GM21381 (cell line): ENCODE results near the gene NCOR2.

Source experiments
- ATAC-seq: cut with Tn5 transposase; IDR thresholded peaks from one replicate; pipeline ENCODE4 v1.9.1; 2021; ENCODE audit warnings: mild to moderate bottlenecking, moderate library complexity; ENCODE audit not compliant: unreplicated experiment

The NCOR2 gene

DNA sequence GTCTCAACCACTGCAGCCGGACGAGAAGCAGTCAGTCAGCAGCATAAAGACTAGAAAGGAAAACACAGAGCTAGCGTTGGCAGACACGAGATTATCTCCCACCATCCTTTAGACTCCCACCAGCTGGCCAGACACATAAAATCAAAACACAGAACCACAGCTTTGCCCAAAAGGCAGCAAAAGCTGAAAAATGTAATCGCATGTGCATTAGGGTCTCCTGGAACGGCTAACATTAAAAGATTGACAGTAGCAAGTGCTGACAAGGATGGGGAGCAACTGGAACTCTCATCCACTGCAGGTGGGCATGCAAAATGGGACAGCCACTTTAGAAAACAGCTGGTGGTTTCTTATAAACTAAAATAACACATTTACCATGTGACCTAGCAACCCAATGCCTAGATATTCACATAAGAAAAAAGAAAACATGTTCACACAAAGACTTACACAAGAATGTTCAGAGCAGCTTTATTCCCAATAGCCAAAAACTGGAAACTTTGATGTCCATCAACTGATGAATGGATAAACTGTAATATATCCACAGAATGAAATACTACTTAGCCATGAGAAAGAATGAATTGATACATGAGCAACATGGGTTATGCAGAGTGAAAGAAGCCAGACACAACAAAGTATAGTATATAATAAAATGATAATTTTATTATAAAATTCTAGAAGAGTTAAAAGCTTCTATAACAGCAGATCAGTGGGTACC is 37.7 kb downstream of the NCOR2 start:
- no peak for ATAC-seq

DNA sequence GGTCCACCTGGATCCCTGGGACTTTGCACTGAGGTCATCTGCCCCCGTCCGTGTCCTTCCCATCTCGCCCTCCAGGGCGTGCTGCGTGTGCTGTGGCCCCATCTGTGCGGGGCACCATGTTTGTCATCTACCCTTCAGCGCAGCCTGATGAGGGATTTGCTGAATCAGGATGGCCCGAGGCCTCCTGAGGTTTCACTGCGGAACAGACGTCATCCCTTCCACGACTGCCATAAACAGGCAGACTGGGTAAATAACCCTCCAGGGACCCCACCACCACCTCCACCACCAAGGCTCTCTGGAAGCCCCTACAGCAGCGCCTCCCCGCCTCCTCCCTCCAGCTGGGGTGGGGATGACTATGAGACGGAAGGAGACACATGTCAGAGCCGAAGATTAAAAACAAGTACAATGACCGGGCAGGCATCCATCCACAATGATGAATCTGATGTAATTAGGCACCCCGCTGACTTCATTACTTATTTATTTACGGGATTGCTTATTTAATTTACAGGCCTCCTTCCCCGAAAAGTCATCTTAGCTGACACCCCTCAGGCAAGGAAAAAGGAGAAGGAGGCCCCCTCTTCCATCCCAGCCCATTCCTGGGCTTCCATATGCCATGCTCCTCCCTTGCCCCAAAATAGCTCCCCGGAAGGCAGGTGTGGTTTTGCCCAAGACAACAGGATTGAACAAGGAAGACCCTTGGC is 39.4 kb downstream of the NCOR2 start:
- no peak for ATAC-seq

GRCh38 chr12:124525927-124526692 is 41.3 kb downstream of the NCOR2 start:
- no peak for ATAC-seq

DNA sequence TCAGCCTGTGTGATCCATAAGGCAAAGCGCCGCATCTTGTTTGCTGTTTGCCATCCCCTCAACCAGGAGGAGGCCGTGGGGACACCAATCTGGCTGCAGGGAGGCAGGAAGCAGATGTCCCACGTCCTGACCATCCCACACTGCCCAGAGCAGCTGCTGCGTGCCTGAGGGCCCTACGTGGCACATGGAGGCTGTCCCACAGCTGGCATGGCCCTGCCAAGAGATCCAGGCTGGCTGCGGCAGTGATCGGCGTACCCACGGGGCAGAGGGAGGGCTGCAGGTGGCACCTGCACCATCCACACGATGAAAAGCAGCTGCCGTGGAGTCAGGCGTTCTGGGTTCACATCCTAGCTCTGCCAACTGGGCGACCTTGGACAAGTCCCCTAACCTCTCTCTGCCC is 42.0 kb downstream of the NCOR2 start:
- no peak for ATAC-seq

- ATAC-seq: no peak
These were observed 43.0 kb downstream of the NCOR2 start for GRCh38 chr12:124524231-124524925.

DNA sequence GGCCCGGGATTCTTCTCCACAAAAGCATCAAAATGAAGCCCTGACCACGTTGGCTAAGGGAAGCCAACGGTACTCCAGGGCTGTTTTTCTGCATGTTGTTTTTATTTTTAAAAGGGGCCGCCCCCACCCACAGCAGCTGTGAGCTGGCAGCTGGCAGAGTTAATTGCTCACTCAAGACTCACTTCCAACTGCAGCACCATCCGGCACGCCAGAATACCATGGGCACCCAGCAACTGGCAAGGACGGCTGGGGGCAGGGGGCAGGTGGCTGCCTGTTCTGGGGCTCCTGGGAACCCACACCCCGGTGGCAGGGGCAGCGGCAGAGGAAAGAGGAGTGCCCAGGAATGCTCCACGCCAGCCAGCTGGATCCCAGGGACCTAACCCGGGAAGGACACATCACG is 44.3 kb downstream of the NCOR2 start:
- no peak for ATAC-seq

- no peak for ATAC-seq
These were observed 46.5 kb downstream of the NCOR2 start for GRCh38 chr12:124520907-124521306.

DNA sequence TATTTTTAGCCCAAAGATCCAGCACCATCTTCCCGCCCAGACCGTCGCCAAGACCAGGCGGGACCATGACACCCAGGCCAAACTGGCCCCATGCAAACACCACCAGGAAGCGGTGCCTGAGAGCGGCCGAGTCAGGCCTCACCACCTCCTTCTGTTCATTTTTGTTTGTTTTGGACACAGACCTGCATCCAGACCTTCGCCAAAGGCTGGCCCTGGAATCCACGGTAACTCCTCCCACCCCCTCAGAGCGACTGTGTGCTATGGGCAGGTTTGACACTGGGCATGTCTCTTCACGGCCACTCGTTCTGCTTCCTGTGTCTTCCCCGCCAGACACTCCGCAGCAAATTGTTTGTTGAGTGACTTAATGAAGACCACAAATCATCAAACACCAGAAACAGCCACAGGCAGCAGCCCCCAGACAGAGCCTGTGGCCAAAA is 47.1 kb downstream of the NCOR2 start:
- no peak for ATAC-seq

DNA sequence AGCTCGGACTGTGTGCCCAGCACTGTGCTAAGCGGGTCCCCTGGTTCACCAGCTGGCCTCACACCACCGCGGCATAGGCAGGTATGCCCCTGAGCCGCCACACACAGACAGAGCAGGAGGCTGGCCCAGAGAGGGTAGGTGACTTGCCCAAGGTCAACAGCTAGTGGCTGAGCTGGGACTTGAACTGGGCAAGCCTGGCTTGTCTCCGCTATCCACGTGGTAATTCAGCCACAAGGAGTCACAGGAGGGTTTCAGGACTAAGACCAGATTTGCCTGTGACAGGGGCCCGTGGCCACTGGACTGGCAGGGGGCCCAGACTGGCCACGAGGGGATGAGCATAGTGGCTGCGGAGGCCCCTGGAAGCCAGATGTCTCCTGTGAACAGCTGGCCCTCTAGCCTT is 47.7 kb downstream of the NCOR2 start:
- no peak for ATAC-seq

- ATAC-seq: no peak
These were observed 49.1 kb downstream of the NCOR2 start for GRCh38 chr12:124518051-124518932.
